Smooth muscle cell (in vitro differentiated cells): Measurements from ENCODE around the gene HSPG2. TPM values are rescaled to one million over a fixed set of nuclear protein-coding genes. Genes with fewer than 3 reads are reported as not detected.

Experiments
- DNase-seq: peaks from one replicate; lab custom pipeline; 2025; ENCODE audit not compliant: unreplicated experiment; lab: John Stamatoyannopoulos, UW
- H2AFZ ChIP-seq: fragments of 200-600 bp; sonication (generic); 2 replicates; pipeline ENCODE4 v1.6.0; 2016; ENCODE audit warnings: antibody characterized with exemption, low read depth, mild to moderate bottlenecking
- H3F3A ChIP-seq: fragments of 200-600 bp; sonication (generic); 2 replicates; pipeline ENCODE4 v1.6.0; 2017; ENCODE audit warnings: antibody characterized with exemption, low read depth
- H3K27ac ChIP-seq: fragments of 200-600 bp; sonication (generic); 2 replicates; pipeline ENCODE4 v1.5.1; 2016; ENCODE audit warnings: low read depth, mild to moderate bottlenecking
- H3K27me3 ChIP-seq: fragments of 200-600 bp; sonication (generic); 2 replicates; pipeline ENCODE4 v1.6.1; 2016; ENCODE audit warnings: low read depth, mild to moderate bottlenecking
- H3K36me3 ChIP-seq: fragments of 200-600 bp; sonication (generic); 2 replicates; pipeline ENCODE4 v1.5.1; 2016; ENCODE audit warnings: low read depth
- H3K4me1 ChIP-seq: fragments of 200-600 bp; sonication (generic); 2 replicates; pipeline ENCODE4 v1.5.1; 2016; ENCODE audit warnings: low read depth
- H3K4me2 ChIP-seq: fragments of 200-600 bp; sonication (generic); 2 replicates; pipeline ENCODE4 v1.6.0; 2016; ENCODE audit warnings: mild to moderate bottlenecking
- H3K4me3 ChIP-seq: fragments of 200-600 bp; sonication (generic); 2 replicates; pipeline ENCODE4 v1.5.1; 2016; ENCODE audit warnings: mild to moderate bottlenecking
- H3K79me2 ChIP-seq: fragments of 200-600 bp; sonication (generic); 2 replicates; pipeline ENCODE4 v1.6.0; 2016; ENCODE audit warnings: low read depth, mild to moderate bottlenecking
- H3K9ac ChIP-seq: fragments of 200-600 bp; sonication (generic); 2 replicates; pipeline ENCODE4 v1.6.0; 2016; ENCODE audit warnings: low read depth
- H3K9me3 ChIP-seq: fragments of 200-600 bp; sonication (generic); replicated peaks from 2 replicates; pipeline ENCODE4 v1.5.1; 2016; ENCODE audit warnings: low read depth
- H4K20me1 ChIP-seq: fragments of 200-600 bp; sonication (generic); 2 replicates; pipeline ENCODE4 v1.6.0; 2016; ENCODE audit warnings: low read depth
- CTCF ChIP-seq: fragments of 200-600 bp; sonication (generic); IDR thresholded peaks from 2 replicates; pipeline ENCODE4 v1.5.1; 2017; ENCODE audit warnings: borderline replicate concordance, mild to moderate bottlenecking, antibody characterized with exemption; ENCODE audit not compliant: insufficient read depth, poor library complexity, severe bottlenecking
- WGBS: methylation state at CpG from one replicate; pipeline ENCODE4 v1.1.7; 2016; ENCODE audit warnings: low lambda C conversion rate; 5-methylcytosine and 5-hydroxymethylcytosine counted together
- polyA plus RNA-seq: library from polyadenylated mRNA; unstranded; fragments of >200 nt; fragmentation: Nextera tagmentation; extraction: Ambion mirVana; gene quantifications from 2 replicates; pipeline ENCODE4 v1.2.1, GENCODE V29; 2016
- total RNA-seq: library from RNA; depleted of rRNA; stranded (reverse); fragments of >200 nt; gene quantifications from 2 replicates; pipeline ENCODE4 v1.2.3, GENCODE V29; 2014

HSPG2 gene
- total and polyA plus RNA-seq, 2 experiments from 2014 or later: 40.7 to 46.7 TPM

- H3K36me3 ChIP-seq: peaks cover 10% of the 10 kb centered on the region
- no peaks in the 10 kb centered on the region for H3K4me1 ChIP-seq
- H3K79me2 ChIP-seq: no peaks in the 10 kb centered on the region
- no peak overlapping the region for H2AFZ ChIP-seq
- no peak for TF ChIP-seq CTCF
- no peaks in the 10 kb centered on the region for H3K9me3 ChIP-seq
- no peaks in the 10 kb centered on the region for H3K27me3 ChIP-seq
- H3K4me2 ChIP-seq: no peak overlapping the region
- H3K27ac ChIP-seq: no peak overlapping the region
- no peak for DNase-seq
- H3K4me3 ChIP-seq: no peak overlapping the region
- H3F3A ChIP-seq: no peaks in the 10 kb centered on the region
- 89% methylated on average over 19 of the region's 19 CpGs for WGBS
- no peaks in the 10 kb centered on the region for H4K20me1 ChIP-seq
- H3K9ac ChIP-seq: no peak overlapping the region
Measured at GRCh38 chr1:21861602-21862429, 75.3 kb downstream of the HSPG2 start.

GRCh38 chr1:21860971-21861370, 76.1 kb downstream of the HSPG2 start:
- Histone ChIP-seq H3K9ac (no peak overlapping the region), H4K20me1 (no peaks in the 10 kb centered on the region), H3K4me2 (no peak overlapping the region), H3K79me2 (no peaks in the 10 kb centered on the region), H3F3A (no peaks in the 10 kb centered on the region), H3K4me3 (no peak overlapping the region), H3K4me1 (no peaks in the 10 kb centered on the region), H3K27ac (no peak overlapping the region), H3K36me3 (peaks cover 10% of the 10 kb centered on the region), H3K9me3 (no peaks in the 10 kb centered on the region), H2AFZ (no peak overlapping the region), H3K27me3 (no peaks in the 10 kb centered on the region)
- no peak for TF ChIP-seq CTCF
- DNase-seq: no peak
- 99% methylated on average over 3 of the region's 3 CpGs for WGBS

GRCh38 chr1:21859669-21860179, 77.4 kb downstream of the HSPG2 start:
- no peaks in the 10 kb centered on the region for H3F3A ChIP-seq
- H3K79me2 ChIP-seq: no peaks in the 10 kb centered on the region
- H3K9me3 ChIP-seq: no peaks in the 10 kb centered on the region
- H3K27me3 ChIP-seq: no peaks in the 10 kb centered on the region
- no peak overlapping the region for H3K27ac ChIP-seq
- H3K4me3 ChIP-seq: no peak overlapping the region
- H3K4me2 ChIP-seq: no peak overlapping the region
- no peak overlapping the region for H3K9ac ChIP-seq
- no peak overlapping the region for H2AFZ ChIP-seq
- no peak for DNase-seq
- no peaks in the 10 kb centered on the region for H4K20me1 ChIP-seq
- TF ChIP-seq CTCF: no peak
- 98% methylated on average over 10 of the region's 10 CpGs for WGBS
- H3K36me3 ChIP-seq: peaks cover 10% of the 10 kb centered on the region
- no peaks in the 10 kb centered on the region for H3K4me1 ChIP-seq
